ENCODE measurements around the gene CCDC187.
"Not testable (repeated sequence)": the region's sequence is repeated elsewhere in the genome, so short reads cannot be mapped to it uniquely, and the experiment has no call there.

The CCDC187 gene

GRCh38 chr9:136303825-136304416 lies at the start of gene CCDC187:
TSS of gene CCDC187 (minus strand) at chr9:136304094. CDS start at chr9:136303830, 264 bp downstream.
- DNase-seq = no peak

DNA sequence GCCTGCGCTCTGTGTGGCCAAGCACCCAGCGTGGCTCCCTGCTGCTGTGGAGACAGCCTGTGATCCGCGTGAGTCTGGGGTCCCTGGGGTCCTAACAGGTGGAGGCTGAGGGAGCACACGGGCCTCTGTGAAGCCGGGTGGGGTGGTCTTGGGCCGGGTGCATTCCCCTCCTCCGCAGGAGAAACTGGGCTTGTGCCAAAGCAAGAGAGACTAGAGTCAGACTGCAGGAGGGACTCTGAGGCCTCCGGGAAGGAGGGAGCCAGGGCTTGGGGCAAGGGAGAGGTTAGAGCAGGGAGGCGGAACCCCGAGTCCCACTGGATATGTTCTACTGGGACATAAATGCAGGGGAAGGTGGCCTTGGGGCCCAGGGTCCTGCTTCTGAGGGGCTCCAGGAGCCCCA lies 49.2 kb upstream of the CCDC187 start:
- DNase-seq = no peak

DNA sequence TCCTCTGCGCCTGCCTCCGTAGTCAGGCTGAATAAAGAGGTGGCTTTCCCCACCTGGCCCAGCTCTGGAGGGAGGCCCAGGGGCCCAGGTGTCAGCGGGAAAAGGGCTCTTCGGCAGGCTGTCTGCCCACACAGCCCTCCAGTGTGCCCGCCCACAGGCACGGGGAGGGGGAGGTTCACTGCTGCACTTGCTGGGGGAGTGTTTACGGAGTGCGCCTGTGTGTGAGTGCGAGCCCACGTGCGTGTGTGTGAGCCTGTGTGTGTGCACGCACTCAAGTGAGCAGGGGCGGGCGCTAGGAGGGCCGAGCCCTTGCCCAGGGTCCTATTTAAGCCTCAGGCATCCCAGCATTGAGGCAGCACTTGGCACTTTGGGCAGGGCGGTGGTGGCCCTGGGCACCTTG lies 48.8 kb upstream of the CCDC187 start:
- no peak for DNase-seq

- DNase-seq = not testable (repeated sequence)
Measured at GRCh38 chr9:136351868-136352267, 48.0 kb upstream of the CCDC187 start.

GRCh38 chr9:136351252-136351800 lies 47.4 kb upstream of the CCDC187 start:
- no peak for DNase-seq

- DNase-seq = no peak
Measured at GRCh38 chr9:136349546-136349945, 45.7 kb upstream of the CCDC187 start.

DNA sequence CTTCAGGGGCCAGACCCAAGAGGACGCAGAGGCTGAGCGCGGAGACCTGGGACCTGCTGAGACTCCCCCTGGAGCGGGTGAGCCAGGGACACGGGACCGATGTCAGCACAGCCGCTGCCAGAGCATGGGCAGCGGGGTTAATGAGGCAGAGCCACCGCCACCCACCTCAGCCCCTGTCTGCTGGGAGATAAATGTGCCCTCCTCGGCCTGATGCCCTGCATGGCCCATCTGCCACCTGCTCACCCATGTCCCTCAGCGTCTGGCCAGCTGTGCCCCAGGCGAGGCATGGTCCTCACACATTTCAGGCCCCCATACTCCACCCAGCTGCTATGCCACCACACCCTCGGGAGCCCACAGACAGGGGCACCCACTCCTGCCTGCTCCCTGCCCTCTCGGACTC lies 44.8 kb upstream of the CCDC187 start:
- no peak for DNase-seq

DNA sequence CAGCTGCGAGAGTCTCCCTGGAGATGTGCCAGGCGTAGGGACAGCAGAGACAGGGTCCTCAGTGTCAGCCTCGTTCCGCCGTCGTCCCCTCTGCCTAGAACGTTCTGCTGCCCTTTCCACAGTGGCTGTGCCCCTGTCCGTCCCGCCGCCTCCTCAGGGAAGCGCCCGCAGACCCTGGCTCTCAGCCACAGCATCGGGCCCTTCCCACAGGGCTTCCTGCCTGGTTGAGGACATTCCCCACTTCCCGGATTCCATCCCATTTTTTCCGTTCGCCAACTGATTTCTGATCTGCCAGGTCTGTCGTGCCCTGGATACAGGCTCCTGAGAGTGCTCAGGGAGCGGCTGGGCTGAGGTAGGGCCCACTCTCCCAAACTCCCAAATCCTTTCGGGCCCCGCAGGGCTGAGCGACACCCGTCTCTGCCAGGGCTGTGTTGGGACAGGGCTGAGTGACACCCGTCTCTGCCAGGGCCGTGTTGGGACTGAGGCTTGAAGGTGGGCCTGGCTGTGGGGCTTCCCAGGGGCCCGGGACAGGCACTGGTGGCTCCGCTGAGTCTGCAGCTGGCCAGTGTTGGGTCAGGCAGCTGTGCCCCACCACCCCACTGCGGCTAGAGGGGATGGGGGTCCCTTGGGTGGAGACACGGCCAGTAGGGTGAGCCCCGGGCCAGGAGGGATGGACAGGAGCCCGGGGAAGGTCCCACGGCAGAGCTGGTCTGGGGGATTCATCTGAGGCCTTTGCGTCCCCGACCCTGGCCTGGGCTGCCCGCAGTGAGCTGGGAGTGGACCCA lies 43.8 kb upstream of the CCDC187 start:
- no peak for DNase-seq

GRCh38 chr9:136346927-136347465 lies 43.1 kb upstream of the CCDC187 start:
- no peak for DNase-seq

DNA sequence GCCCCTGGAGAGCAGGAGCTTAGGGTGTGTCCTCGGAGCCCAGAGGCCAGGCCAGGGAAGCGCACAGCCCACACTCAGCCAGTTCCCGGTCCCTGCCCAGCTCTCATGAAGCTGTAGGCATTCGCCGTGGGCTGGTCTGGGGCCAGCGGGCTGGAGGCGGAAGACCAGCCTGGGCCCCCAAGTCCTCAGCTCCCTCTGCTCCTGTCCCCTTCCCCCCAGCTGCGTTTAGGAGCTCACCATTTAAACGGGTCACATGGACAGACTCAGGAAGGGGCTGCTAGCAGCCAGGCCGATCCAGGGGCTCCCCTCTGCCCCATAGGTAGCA lies 42.2 kb upstream of the CCDC187 start:
- DNase-seq = no peak

DNA sequence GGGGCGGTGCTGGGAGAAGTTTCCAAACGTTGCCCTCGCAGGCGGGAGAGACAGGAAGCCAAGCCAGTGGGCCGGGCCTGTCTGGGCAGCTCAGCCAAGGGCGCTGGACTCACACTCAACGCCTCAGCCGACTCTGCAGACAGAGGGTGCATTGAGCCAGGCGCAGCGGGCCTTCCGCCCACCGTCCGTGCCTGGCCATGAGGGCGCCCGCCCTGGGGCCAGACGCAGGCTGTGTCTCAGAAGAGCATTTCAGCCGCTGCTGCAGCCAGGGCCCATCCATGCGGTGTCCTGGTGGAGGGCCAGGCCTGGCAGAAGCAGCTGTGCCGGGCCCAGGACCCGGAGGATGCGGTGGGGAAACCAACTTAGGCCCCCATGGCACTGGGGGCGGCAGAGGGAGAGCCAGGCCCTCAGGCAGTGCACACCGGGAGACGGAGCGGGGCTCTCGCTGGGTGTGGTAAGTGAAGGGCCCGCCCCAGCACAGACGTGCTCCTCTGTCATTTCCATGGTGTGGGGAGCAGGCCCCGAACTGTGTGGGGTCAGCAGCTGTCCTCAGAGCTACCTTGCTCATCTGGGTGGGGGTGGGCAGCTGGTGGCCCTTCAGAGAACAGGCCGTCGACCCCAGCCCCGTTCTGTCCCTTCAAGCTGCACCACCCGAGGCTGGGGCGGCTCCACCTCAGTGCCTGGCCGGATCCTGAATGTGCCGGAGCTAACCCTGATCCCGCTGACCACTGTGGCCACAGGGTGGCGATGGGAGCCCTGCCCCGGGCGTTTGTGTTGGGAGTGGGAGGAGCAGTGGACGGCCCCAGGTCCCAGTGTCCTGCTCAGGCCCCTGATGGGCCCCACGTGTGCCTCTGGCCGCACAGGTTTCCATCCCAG lies 41.6 kb upstream of the CCDC187 start:
- DNase-seq = no peak

DNA sequence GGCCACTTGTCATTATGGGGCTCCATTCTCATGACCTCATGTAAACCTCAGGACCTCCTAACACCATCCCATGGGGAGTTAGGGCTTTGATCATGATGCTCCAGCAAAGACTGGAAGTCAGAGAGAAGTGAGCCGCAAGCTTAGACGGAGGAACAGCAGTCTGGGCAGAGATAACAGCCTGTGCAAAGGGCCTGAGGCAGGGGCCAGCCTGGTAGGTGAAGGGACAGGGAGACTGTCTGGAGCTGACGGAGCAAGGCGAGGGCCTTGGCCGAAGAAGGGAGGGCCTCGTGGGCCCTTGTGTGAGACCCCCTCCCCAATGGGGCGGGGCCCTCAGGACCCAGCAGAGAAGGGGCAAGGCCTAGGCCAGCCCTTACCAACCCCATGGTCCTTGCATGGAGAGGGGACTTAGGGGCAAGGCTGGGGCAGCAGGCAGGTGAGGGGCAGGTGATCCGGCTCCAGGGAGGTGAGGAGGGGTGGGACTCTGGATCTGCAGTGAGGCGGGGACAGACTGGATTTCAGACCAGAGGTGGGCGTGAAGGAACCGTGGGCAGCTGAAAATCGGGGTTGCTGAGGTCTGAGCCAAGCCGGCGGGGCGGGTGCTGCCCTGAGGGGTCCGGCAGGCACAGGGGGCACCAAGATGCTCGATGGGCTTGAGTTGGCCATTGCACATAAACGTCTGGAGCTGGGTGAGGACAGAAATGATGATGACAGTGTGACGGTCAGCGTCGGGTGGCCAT lies 40.8 kb upstream of the CCDC187 start:
- no peak for DNase-seq

- no peak for DNase-seq
Measured at GRCh38 chr9:136343884-136344269, 40.0 kb upstream of the CCDC187 start.

- no peak for DNase-seq
Measured at GRCh38 chr9:136343121-136343883, 39.4 kb upstream of the CCDC187 start.

- peak; percentile 52 for DNase-seq
Measured at GRCh38 chr9:136342181-136343120, 38.6 kb upstream of the CCDC187 start.

DNA sequence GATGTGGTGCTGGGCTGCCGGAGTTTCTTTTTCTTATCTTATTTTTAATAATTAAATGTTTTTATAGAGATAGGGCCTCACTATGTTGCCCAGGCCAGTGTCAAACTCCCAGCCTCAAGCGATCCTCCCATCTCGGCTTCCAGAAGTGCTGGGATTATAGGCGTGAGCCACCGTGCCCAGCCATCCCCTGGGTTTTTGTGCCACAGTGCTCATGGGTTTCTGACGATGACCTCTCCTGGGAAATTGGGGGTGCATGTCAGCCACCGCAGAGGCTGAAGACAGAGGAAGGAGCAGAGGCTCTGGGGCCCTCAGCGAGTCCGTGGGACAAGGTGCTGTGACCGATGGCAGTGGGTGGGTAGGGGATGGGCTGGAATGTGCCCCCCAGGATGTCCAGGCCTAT lies 37.9 kb upstream of the CCDC187 start:
- DNase-seq = no peak

GRCh38 chr9:136341042-136341655 lies 37.3 kb upstream of the CCDC187 start:
- DNase-seq = no peak

- DNase-seq = no peak
Measured at GRCh38 chr9:136340356-136341041, 36.6 kb upstream of the CCDC187 start.

- no peak for DNase-seq
Measured at GRCh38 chr9:136339958-136340310, 36.0 kb upstream of the CCDC187 start.
